GM18858 (cell line): ENCODE data around the gene DMXL2.
"Not testable (repeated sequence)": the region's sequence is repeated elsewhere in the genome, so short reads cannot be mapped to it uniquely, and the experiment has no call there.

Source experiments
- ATAC-seq: cut with Tn5 transposase; IDR thresholded peaks from one replicate; pipeline ENCODE4 v1.9.1; 2021; ENCODE audit not compliant: unreplicated experiment

DMXL2 gene

GRCh38 chr15:51576286-51576850, 46.2 kb downstream of the DMXL2 start:
- no peak for ATAC-seq

- ATAC-seq = no peak
Measured at GRCh38 chr15:51575775-51576174, 46.8 kb downstream of the DMXL2 start.

GRCh38 chr15:51573352-51573751, 49.2 kb downstream of the DMXL2 start:
- ATAC-seq = not testable (repeated sequence)

- not testable (repeated sequence) for ATAC-seq
Measured at GRCh38 chr15:51568939-51569784, 53.4 kb downstream of the DMXL2 start.

GRCh38 chr15:51561271-51561670, 61.3 kb downstream of the DMXL2 start:
- no peak for ATAC-seq

- ATAC-seq = no peak
Measured at GRCh38 chr15:51558876-51559275, 63.7 kb downstream of the DMXL2 start.

GRCh38 chr15:51558411-51558810, 64.2 kb downstream of the DMXL2 start:
- ATAC-seq = no peak

- ATAC-seq = no peak
Measured at GRCh38 chr15:51550841-51551240, 71.7 kb downstream of the DMXL2 start.

- ATAC-seq = no peak
Measured at GRCh38 chr15:51547656-51548055, 74.9 kb downstream of the DMXL2 start.

- ATAC-seq = no peak
Measured at GRCh38 chr15:51536965-51537574, 85.5 kb downstream of the DMXL2 start.

GRCh38 chr15:51533672-51534398, 88.7 kb downstream of the DMXL2 start:
- no peak for ATAC-seq

GRCh38 chr15:51526955-51527354, 95.6 kb downstream of the DMXL2 start:
- ATAC-seq = no peak

- ATAC-seq = no peak
Measured at GRCh38 chr15:51524376-51524775, 98.2 kb downstream of the DMXL2 start.

- no peak for ATAC-seq
Measured at GRCh38 chr15:51516291-51516690, 106.3 kb downstream of the DMXL2 start.

GRCh38 chr15:51505251-51505650, 117.3 kb downstream of the DMXL2 start:
- no peak for ATAC-seq

GRCh38 chr15:51503003-51503402, 119.6 kb downstream of the DMXL2 start:
- ATAC-seq = no peak

- ATAC-seq = no peak
Measured at GRCh38 chr15:51499379-51499976, 123.1 kb downstream of the DMXL2 start.

- ATAC-seq = no peak
Measured at GRCh38 chr15:51497806-51498205, 124.8 kb downstream of the DMXL2 start.

- ATAC-seq = no peak
Measured at GRCh38 chr15:51496246-51496645, 126.3 kb downstream of the DMXL2 start.

- ATAC-seq = no peak
Measured at GRCh38 chr15:51494411-51495314, 127.9 kb downstream of the DMXL2 start.
